Epithelial cell of proximal tubule (primary cell): ENCODE results near the gene ARL6IP4. TPM values are rescaled to one million over a fixed set of nuclear protein-coding genes. Genes with fewer than 3 reads are reported as not detected.
A peak's percentile ranks its signal among the peaks of the same experiment; 100 is the strongest.

Source experiments
- DNase-seq: peaks from one replicate; pipeline ENCODE4 v3.0.0-alpha.2; 2011; ENCODE audit warnings: low read depth
- H3K4me3 ChIP-seq: 2 replicates; pipeline ENCODE4 v1.5.1; 2011; ENCODE audit warnings: low read depth, mild to moderate bottlenecking, low read length
- CTCF ChIP-seq: conservative IDR thresholded peaks from 2 replicates; pipeline ENCODE4 v1.5.1; 2012; ENCODE audit warnings: low read depth, mild to moderate bottlenecking, low read length
- total RNA-seq: library from RNA; depleted of rRNA; stranded (reverse); fragments of >200 nt; gene quantifications from 2 replicates; pipeline ENCODE4 v1.2.3, GENCODE V29; 2015

Gene ARL6IP4
- total RNA-seq, 1 donor from 2014 or later, result 315 TPM

DNA sequence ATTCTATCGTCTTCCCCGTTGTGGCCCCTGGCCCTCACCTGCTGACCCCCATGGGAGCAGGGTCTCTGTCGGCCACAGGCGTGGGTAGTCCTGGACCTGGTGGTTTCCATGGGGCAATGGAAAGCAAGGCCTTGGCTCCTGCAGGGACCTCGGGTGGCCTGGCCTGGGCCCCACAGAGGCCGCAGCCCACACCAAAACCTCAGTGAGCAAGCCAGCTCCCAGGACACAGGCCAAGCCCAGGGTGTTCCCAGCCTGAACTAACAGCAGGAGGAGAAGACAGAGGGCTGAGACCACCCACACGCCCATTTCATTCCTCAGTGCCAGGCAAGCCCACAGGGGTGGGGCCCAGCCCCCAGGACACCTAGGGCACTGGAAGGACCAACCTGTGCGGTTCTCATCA, 31.1 kb upstream of the ARL6IP4 start:
- no peak for DNase-seq
- no peak for TF ChIP-seq CTCF
- H3K4me3 ChIP-seq, result no peak overlapping the region

DNA sequence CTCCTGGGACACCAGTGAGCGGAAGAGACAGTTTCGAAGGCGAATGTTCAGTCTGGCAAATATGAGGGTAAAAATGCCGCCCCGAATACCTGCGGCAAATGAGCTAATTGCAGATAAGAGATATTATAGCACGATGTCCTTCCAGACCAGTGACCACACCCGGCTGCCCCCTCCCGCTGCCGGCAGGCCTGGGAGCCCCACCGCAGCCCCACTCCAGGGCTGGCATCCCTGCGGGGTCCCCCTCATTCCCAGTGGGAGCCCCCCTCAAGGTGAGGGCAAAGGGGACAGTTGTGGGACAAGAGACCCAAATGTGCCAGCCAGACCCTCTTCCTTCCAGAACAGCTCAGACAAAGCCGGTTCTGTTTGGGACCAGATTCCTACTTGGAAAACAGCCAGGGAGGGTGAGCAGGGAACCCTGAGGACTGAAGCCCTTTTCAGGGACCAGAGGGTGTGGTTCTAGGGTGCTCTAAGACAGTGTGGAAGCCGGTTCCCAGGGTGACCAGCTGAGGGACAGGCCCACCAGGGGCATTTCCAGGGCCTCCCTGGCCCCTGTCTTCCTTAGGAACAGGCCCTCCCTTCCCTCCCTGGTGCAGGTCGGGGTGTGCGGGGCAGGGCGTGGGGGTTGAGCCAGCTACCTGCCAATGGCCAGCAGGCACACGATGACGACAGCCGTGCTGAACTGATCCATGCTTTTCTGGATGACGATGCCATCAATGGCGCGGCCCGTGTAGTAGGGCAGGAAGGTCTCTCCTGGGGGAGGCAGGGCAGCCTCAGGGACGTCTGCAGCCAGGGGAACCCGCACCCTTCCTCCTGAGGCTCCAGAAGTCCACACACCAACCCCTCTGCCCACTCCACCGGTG, 30.4 kb upstream of the ARL6IP4 start:
- no peak overlapping the region for H3K4me3 ChIP-seq
- DNase-seq, result no peak
- TF ChIP-seq CTCF, result no peak

DNA sequence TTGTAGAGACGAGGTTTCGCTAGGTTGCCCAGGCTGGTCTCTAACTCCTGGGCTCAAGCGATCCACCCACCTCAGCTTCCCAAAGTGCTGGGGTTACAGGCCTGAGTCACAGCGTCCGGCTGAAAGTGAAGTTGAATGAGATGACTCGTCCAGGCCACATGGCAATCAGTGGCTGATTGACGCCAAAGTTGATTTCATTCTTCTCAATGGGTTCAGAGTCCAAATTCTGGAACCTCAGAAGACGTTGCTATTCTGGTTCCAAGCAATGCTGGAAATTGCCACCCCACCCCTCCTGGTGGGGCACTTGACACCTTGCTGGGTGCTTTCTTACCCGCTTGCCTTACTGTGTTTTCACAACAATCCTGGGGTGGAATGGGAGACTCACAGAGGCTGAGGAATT, 29.1 kb upstream of the ARL6IP4 start:
- DNase-seq, result no peak
- no peak for TF ChIP-seq CTCF
- no peak overlapping the region for H3K4me3 ChIP-seq

GRCh38 chr12:122951979-122952892, 28.2 kb upstream of the ARL6IP4 start:
- H3K4me3 ChIP-seq, result no peak overlapping the region
- TF ChIP-seq CTCF, result peak; percentile 94
- DNase-seq, result no peak

- no peak for TF ChIP-seq CTCF
- H3K4me3 ChIP-seq, result no peak overlapping the region
- DNase-seq, result no peak
These were observed 25.3 kb upstream of the ARL6IP4 start for GRCh38 chr12:122955156-122955555.

- DNase-seq, result no peak
- TF ChIP-seq CTCF, result no peak
- no peak overlapping the region for H3K4me3 ChIP-seq
These were observed 24.4 kb upstream of the ARL6IP4 start for GRCh38 chr12:122956035-122956434.
